ENCODE data around the gene MINAR1. TPM values are rescaled to one million over a fixed set of nuclear protein-coding genes. Genes with fewer than 3 reads are reported as not detected.

MINAR1 gene
- total RNA-seq, 1 donor from 2014 or later, result 1.5 TPM

DNA sequence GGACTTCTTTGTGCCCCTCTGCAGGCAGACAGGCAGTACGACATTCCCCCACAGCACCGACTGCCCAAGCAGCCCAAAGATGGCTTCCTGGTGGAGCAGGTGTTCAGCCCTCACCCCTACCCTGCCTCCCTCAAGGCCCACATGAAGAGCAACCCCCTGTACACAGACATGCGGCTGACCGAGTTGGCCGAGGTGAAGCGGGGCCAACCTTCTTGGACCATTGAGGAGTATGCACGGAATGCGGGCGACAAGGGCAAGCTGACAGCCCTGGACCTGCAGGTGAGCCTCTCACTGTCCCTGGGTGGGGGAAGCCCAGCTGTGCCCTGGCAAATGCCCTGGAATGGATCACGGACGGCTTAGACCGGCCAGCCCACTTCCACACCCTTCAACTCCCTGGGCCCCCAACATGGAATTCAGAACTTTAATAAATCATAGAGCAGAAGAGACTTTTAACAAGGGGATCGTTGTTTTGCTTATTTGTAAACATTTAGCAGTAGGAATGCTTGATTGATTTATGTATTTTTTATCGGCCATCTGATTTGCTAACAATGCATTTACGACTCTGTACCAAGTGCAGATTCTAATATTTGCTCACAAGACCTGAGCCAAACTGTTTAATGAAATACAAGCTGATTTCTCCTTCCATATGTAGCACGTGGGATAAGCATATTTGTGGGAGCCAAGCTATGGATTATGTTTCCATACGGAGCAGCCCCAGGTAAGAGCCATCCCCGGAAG is 31.1 kb downstream of the MINAR1 start:
- DNase-seq (ENCODE audit: extremely low read depth, low read depth, low spot score), result no peak

DNA sequence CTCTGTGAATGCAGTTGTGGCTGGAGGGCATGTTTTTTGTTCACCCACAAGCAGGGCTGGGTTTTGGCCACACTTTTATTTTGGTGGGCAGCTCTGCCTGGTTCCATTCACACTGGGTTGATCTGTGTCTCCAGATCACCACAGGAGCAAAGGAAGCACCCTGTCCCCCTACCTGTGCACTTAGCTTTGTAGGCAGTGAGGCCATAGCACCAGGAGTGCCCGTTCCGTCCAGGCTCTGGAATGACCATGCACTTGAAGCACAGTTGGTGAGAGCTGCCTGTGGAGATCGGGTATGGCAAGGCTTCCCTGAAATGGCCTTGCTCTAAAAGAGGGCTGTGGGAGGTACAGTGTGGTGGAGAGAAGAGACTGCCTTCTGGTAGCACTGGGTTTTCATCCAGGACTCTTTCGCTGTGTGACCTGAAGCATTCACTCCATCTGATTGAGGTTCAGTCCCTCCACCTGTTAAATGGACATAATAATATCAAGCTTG is 31.7 kb downstream of the MINAR1 start:
- DNase-seq (ENCODE audit: extremely low read depth, low read depth, low spot score), result no peak

DNA sequence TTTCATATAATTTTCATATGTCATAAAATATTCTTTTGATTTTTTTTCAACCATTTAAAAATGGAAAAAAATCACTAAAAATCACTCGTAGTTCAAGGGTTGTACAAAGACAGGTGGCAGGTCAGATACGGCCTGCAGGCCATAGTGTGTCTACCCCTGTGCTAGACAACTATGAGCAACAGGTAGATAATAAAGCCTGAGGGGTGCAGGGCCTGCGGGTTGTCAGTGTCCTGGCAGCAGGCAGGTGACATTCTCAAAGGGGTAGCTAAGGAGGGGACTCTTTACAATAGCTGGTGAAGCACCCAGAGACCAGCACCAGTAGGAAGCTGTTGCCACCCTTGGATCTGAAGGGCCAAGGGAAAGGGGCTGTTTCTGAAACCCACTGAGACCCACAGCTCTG is 34.4 kb downstream of the MINAR1 start:
- no peak for DNase-seq (ENCODE audit: extremely low read depth, low read depth, low spot score)

DNA sequence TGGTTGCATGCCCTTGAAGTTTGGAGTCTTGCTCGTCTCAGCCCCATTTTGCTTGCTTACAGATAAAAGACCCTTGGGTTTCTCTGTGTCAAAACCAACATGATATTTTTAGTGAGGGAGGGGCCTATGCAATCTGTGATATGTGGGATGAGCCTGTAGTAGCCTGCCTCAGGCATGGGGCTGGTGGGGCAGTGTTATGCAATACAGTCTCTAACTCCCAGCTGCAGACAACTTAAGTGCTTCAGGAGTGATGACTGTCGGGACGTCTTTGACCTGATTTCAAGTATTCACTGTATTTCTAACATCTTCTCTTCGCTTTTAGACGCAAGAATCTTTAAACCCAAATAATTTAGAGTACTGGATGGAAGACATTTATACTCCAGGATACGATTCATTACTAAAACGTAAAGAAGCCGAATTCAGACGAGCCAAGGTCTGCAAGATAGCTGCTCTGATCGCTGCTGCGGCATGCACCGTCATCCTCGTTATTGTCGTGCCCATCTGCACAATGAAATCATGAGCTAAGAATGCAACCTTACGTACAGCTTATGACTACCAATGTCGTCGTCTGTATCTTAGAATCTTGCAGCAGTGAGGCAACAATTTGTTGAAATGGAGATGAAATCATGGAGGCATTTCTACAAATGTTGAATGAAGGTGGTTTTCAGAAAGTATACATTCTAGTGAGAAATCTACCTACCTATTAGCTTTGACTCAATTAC is 35.9 kb downstream of the MINAR1 start:
- no peak for DNase-seq (ENCODE audit: extremely low read depth, low read depth, low spot score)

DNA sequence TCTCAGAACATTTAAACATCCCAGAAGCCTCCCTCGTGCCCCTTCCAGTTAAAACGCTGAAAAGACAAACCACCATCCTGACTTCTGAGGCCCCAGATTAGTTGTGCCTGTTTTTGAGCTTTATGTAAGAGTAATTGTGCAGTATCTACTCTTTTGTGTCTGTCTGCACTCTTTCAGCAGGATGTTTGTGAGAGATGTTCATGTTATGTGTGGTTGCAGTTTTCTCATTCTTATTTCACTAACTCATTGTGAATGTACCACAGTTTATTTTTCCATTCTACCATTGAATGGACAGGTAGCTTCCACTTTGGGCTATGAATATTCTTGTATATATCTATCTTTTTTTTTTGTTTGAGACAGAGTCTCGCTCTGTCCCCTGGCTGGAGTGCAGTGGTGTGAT is 40.3 kb downstream of the MINAR1 start:
- no peak for DNase-seq (ENCODE audit: extremely low read depth, low read depth, low spot score)

DNA sequence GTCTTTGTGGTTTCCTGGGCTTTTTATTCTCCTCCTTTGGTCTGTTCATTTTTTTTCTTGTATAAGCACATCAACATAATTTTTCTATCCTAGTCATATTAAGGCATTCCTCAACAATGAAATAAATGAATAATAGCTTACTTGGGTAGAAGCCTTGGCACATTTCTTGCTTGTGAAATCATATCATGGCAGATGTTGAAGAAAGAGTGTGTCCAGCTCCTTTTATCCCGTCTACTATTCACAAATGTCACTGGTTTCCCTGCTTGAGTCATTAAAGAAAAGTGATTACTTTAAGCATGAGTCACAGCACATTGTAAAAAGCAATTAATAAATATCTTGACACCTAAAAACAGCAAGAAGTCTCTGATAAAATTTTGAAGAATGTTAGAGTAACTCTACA is 42.1 kb downstream of the MINAR1 start:
- no peak for DNase-seq (ENCODE audit: extremely low read depth, low read depth, low spot score)

DNA sequence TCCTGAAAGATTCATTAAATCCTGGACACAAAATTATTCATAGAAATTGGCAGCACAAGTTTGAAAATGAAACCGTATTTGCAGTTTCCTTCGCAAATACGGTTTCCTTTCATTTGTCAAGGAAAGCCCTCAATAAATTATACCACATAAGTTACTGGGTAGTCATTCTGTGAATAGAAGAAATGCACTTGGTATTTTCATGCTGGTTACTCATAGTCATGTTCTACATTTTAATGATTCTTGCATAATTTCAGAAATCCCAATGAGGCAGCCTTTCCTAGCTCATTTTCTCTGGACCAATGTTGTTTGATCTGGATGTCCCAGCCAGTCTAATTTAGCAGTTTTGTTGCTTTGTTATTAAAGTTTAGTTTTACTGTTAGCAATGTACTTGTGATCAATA is 43.2 kb downstream of the MINAR1 start:
- DNase-seq (ENCODE audit: extremely low read depth, low read depth, low spot score), result no peak

DNA sequence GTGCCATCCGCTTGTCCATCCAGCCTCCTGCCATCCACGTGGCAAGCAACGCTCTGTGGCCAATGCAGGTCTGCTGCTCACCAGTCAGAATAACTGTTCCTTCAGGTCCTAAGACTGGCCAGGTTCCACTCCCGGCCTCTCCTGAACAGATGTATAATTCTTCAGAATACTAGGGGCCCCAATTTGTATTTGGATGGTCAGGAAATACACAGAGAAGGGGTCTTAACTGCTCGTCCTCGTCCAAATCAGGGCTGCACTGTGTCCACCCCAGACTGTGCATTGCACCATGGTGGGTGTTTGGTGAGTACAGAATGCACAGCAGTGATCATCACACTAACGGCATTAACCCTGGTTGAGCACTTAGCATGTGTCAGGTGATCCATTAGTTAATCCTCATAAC is 46.0 kb downstream of the MINAR1 start:
- DNase-seq (ENCODE audit: extremely low read depth, low read depth, low spot score), result no peak

DNA sequence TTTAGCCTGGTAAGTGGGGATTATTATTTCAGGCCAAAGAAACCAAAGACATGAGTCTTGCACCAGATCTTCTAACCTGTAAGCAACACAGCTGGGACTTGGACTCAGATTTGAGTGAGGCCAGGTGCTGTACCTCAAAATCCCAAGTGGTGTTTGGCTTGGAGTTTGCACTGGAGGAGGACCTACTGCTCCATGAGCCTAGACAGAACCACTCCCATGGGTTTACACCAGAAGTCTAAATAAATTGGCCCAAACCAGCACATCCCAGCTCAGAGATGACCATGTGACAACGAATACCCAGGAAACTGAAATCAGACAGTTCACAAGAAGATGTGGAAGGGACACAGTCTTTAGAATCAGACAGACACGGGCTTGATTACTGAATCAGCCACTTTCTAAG is 47.5 kb downstream of the MINAR1 start:
- DNase-seq (ENCODE audit: extremely low read depth, low read depth, low spot score), result no peak

DNA sequence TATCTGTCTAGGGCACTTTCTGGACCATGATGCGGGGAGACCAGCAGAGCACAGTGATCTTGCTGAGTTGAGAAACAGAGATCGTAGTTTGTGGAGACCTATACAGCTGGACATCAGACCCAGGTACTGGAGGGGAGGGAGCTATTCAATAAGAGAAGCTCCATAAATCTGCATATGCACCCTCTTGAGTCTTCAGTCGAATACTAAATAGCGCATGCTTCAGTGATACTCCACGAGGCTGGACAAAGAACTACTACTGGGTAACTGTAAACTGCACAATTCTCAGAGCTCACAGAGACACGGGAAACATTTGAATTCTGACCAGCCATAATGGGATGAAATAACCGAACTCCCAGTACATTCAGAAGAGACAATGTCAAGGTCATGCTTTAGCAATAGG is 49.7 kb downstream of the MINAR1 start:
- DNase-seq (ENCODE audit: extremely low read depth, low read depth, low spot score), result no peak

Other genes with a start within 250 kb of the MINAR1 start
- not detected in 2 replicates for gene ANKRD34C, start 149.6 kb upstream of the MINAR1 start, total RNA-seq
- 120 and 143 TPM in 2 replicates for gene TMED3, start 121.2 kb upstream of the MINAR1 start, total RNA-seq

Data from glomerular endothelial cell (primary cell).